CD4-positive, alpha-beta T cell treated with Interleukin-6 for 4 hours (primary cell): ENCODE measurements around the gene SNX9.
A peak's percentile ranks its signal among the peaks of the same experiment; 100 is the strongest.

Experiments used
- DNase-seq: peaks from one replicate; pipeline ENCODE4 v3.0.0-alpha.2; 2020; ENCODE audit warnings: mixed read lengths

The SNX9 gene

GRCh38 chr6:157804448-157805327 lies 18.4 kb upstream of the SNX9 start:
- no peak for DNase-seq

- DNase-seq, result no peak
Measured at GRCh38 chr6:157806131-157806855, 16.8 kb upstream of the SNX9 start.

- no peak for DNase-seq
Measured at GRCh38 chr6:157806856-157807215, 16.2 kb upstream of the SNX9 start.

GRCh38 chr6:157808405-157808950 lies 14.6 kb upstream of the SNX9 start:
- no peak for DNase-seq

- DNase-seq, result no peak
Measured at GRCh38 chr6:157809613-157810012, 13.4 kb upstream of the SNX9 start.

- no peak for DNase-seq
Measured at GRCh38 chr6:157811137-157811475, 11.9 kb upstream of the SNX9 start.

GRCh38 chr6:157811476-157812173 lies 11.4 kb upstream of the SNX9 start:
- no peak for DNase-seq

GRCh38 chr6:157812425-157813171 lies 10.4 kb upstream of the SNX9 start:
- DNase-seq, result no peak

- no peak for DNase-seq
Measured at GRCh38 chr6:157813191-157813590, 9.9 kb upstream of the SNX9 start.

GRCh38 chr6:157813750-157814455 lies 9.1 kb upstream of the SNX9 start:
- no peak for DNase-seq

- peak; percentile 51 for DNase-seq
Measured at GRCh38 chr6:157814883-157815282, 8.2 kb upstream of the SNX9 start.

GRCh38 chr6:157821342-157822033 lies 1.6 kb upstream of the SNX9 start:
- no peak for DNase-seq

GRCh38 chr6:157822245-157823000 lies 623 bp upstream of the SNX9 start:
- DNase-seq, result peak; percentile 54

- DNase-seq, result peak; percentile 71
Measured at GRCh38 chr6:157823528-157824370, 703 bp downstream of the SNX9 start.

- no peak for DNase-seq
Measured at GRCh38 chr6:157825243-157825904, 2.3 kb downstream of the SNX9 start.

- no peak for DNase-seq
Measured at GRCh38 chr6:157830354-157831017, 7.4 kb downstream of the SNX9 start.

- no peak for DNase-seq
Measured at GRCh38 chr6:157831018-157831369, 7.9 kb downstream of the SNX9 start.

- no peak for DNase-seq
Measured at GRCh38 chr6:157831424-157832249, 8.6 kb downstream of the SNX9 start.
